ENCODE data around the gene COPS3. TPM values are rescaled to one million over a fixed set of nuclear protein-coding genes. Genes with fewer than 3 reads are reported as not detected.
"Not testable (repeated sequence)": the region's sequence is repeated elsewhere in the genome, so short reads cannot be mapped to it uniquely, and the experiment has no call there.

The COPS3 gene
- polyA plus RNA-seq, 4 donors, result 42.9 to 58.9 (median 48.0) TPM

DNA sequence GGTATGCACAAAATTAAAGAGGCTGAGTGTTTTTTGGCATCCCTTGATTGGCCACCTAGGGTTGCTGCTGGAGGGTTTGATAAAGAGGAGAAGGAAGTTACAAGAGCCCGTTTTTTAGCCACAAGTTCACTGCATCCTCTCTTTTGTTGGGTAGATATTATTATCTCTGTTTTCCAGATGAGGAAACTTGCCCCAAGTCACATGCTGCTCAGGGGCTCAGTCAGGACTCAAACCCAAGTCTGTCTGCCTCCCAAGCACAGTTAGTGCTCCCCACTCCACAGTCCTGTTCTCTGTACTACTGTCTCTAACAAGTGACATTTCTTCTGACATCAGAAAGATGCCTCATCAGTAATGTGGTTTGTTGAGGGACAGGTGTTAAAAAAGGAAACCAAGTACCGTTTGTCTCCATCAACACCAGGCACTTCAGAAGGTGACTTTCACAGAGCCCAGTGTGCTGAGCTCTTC, 23.5 kb upstream of the COPS3 start:
- FAIRE-seq (no peak), DNase-seq (peak in 1 of 2 donors; percentile 38)
- H3K27me3 ChIP-seq (ENCODE audit: control insufficient read depth in 3 of 3, insufficient read depth in 3 of 3, low read length in 3 of 3), result no peaks in the 10 kb centered on the region
- H3K27ac ChIP-seq (ENCODE audit: low read depth in 1 of 3, low read length in 2 of 3), result peak overlapping the region in 1 of 3 donors; percentile 28
- H3K4me1 ChIP-seq (ENCODE audit: control insufficient read depth in 3 of 3, insufficient read depth in 2 of 3, low read depth in 1 of 3, low read length in 2 of 3), result peaks cover 0 to 13% (median 0%) of the 10 kb centered on the region in 3 donors
- peaks cover 0 to 2% (median 0%) of the 10 kb centered on the region in 3 donors for H3K36me3 ChIP-seq (ENCODE audit: control insufficient read depth in 3 of 3, insufficient read depth in 2 of 3, low read depth in 1 of 3, low read length in 3 of 3)
- H3K4me3 ChIP-seq (ENCODE audit: low read depth in 1 of 3, low read length in 3 of 3), result no peak overlapping the region
- WGBS, 3 donors, result 45 to 60% (median 56%) methylated on average over 2 of the region's 2 CpGs
- no peaks in the 10 kb centered on the region for H3K9me3 ChIP-seq (ENCODE audit: control insufficient read depth in 2 of 2, insufficient read depth in 1 of 2, low read depth in 1 of 2, low read length in 1 of 2)

DNA sequence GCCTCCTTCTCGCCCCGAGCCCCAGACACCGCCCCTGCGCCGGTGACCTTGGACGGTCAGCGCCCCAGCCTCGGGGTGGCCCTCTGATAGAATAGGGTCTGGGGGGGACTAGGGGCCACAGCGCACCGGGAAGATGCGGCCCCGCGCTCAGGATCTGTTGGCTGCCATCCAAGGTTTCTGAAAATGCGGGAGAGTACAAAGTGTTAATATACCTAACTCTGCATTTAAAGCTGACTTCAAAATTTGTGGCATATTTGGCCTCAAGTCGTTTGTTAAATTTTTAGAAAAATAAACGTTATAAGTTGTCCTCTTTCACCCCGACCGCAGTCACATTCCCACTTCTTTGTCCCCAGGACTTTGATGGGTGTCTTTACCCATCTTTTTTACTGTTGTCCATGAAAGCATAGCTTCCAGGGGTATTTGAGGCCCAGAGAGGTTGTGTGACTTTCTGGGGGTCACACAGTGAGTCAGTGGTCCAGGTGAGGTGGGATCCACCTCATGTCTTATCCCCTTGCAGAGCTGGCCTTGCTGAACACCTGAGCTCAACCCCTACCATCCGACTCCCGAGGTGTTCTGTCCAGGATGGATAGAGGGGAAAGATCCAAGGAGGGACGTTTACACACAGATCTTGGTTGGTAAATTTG, 22.9 kb upstream of the COPS3 start:
- H3K4me3 ChIP-seq (ENCODE audit: low read depth in 1 of 3, low read length in 3 of 3), result peak overlapping the region; percentile 44 to 68 (median 56)
- 17 to 30% (median 17%) methylated on average over 13 to 21 of the region's 21 CpGs for WGBS, 3 donors
- DNase-seq (no peak), FAIRE-seq (no peak)
- H3K36me3 ChIP-seq (ENCODE audit: control insufficient read depth in 3 of 3, insufficient read depth in 2 of 3, low read depth in 1 of 3, low read length in 3 of 3), result peaks cover 0 to 2% (median 0%) of the 10 kb centered on the region in 3 donors
- peak overlapping the region in 1 of 3 donors; percentile 25 for H3K27ac ChIP-seq (ENCODE audit: low read depth in 1 of 3, low read length in 2 of 3)
- peaks cover 0 to 13% (median 0%) of the 10 kb centered on the region in 3 donors for H3K4me1 ChIP-seq (ENCODE audit: control insufficient read depth in 3 of 3, insufficient read depth in 2 of 3, low read depth in 1 of 3, low read length in 2 of 3)
- H3K9me3 ChIP-seq (ENCODE audit: control insufficient read depth in 2 of 2, insufficient read depth in 1 of 2, low read depth in 1 of 2, low read length in 1 of 2), result no peaks in the 10 kb centered on the region
- no peaks in the 10 kb centered on the region for H3K27me3 ChIP-seq (ENCODE audit: control insufficient read depth in 3 of 3, insufficient read depth in 3 of 3, low read length in 3 of 3)

DNA sequence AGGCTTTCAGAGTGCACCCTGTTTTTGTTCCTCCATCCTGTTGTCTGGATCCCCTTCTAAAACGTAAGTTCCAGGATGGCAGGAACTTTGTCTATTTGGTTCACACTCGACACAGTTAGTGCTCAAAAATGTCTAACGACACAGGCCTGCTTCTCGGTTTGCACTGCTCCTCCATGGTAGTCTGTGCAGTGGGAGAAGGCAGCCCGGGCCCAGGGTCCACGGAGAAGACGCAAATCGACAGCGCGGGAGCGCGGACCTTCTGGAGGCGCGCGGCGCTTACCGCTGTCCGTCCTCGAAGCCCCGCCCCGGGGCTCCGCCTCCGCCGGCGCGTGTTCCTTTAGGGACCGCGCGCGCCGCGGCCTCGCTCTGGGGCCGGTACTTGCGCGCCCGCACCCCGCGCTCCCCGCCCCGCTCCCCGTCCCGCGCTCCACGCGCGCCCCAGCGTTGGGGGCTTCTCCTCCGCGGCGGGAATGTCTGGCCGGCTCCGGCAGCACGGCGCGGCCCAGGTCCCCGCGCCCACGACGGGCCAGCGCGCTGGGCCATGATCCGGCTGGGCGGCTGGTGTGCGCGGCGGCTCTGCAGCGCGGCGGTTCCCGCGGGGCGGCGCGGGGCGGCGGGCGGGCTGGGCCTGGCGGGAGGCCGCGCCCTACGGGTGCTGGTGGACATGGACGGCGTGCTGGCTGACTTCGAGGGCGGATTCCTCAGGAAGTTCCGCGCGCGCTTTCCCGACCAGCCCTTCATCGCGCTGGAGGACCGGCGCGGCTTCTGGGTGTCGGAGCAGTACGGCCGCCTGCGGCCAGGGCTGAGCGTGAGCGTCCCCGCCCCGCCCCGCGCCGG, 22.2 kb upstream of the COPS3 start, which contains the start of gene NT5M:
NT5M (plus strand) TSS at position 364 of the 837 bp plus-strand sequence; CDS start at position 542, 178 bp downstream.
- H3K36me3 ChIP-seq (ENCODE audit: control insufficient read depth in 3 of 3, insufficient read depth in 2 of 3, low read depth in 1 of 3, low read length in 3 of 3), result peaks cover 0 to 2% (median 0%) of the 10 kb centered on the region in 3 donors
- peak within 1 kb of the TSS in 2 of 3 donors; percentile 14 to 75 for H3K27ac ChIP-seq (ENCODE audit: low read depth in 1 of 3, low read length in 2 of 3)
- no peaks in the 10 kb centered on the region for H3K9me3 ChIP-seq (ENCODE audit: control insufficient read depth in 2 of 2, insufficient read depth in 1 of 2, low read depth in 1 of 2, low read length in 1 of 2)
- H3K4me1 ChIP-seq (ENCODE audit: control insufficient read depth in 3 of 3, insufficient read depth in 2 of 3, low read depth in 1 of 3, low read length in 2 of 3), result peaks cover 0 to 13% (median 0%) of the 10 kb centered on the region in 3 donors
- DNase-seq (peak; percentile 60 to 91), FAIRE-seq (no peak)
- WGBS, 3 donors, result 0 to 1% (median 0%) methylated on average over 55 to 107 of the region's 107 CpGs
- H3K4me3 ChIP-seq (ENCODE audit: low read depth in 1 of 3, low read length in 3 of 3), result peak within 1 kb of the TSS; percentile 44 to 68 (median 56)
- H3K27me3 ChIP-seq (ENCODE audit: control insufficient read depth in 3 of 3, insufficient read depth in 3 of 3, low read length in 3 of 3), result no peaks in the 10 kb centered on the region

DNA sequence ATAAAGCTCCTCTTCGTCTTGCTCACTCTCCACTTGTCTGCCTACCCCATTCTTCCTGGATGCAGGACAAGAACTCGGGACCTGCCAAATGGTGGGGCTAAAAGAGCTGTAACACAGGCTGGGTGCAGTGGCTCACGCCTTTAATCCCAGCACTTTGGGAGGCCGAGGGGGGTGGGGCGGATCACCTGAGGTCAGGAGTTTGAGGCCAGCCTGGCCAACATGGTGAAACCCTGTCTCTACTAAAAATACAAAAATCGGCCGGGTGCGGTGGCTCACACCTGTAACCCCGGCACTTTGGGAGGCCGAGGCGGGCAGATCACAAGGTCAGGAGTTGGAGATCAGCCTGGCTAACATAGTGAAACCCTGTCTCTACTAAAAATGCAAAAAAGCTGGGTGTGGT, 20.6 kb upstream of the COPS3 start:
- not testable (repeated sequence) for FAIRE-seq; H3K4me3 ChIP-seq (ENCODE audit: low read depth in 1 of 3, low read length in 3 of 3); H3K9me3 ChIP-seq (ENCODE audit: control insufficient read depth in 2 of 2, insufficient read depth in 1 of 2, low read depth in 1 of 2, low read length in 1 of 2); H3K36me3 ChIP-seq (ENCODE audit: control insufficient read depth in 3 of 3, insufficient read depth in 2 of 3, low read depth in 1 of 3, low read length in 3 of 3); H3K27me3 ChIP-seq (ENCODE audit: control insufficient read depth in 3 of 3, insufficient read depth in 3 of 3, low read length in 3 of 3); DNase-seq; H3K27ac ChIP-seq (ENCODE audit: low read depth in 1 of 3, low read length in 2 of 3)
- H3K4me1 ChIP-seq (ENCODE audit: control insufficient read depth in 3 of 3, insufficient read depth in 2 of 3, low read depth in 1 of 3, low read length in 2 of 3), result peaks cover 0 to 13% (median 0%) of the 10 kb centered on the region in 3 donors
- whole genome bisulfite sequencing, 3 donors, result 90 to 95% (median 93%) methylated on average over 11 of the region's 11 CpGs

DNA sequence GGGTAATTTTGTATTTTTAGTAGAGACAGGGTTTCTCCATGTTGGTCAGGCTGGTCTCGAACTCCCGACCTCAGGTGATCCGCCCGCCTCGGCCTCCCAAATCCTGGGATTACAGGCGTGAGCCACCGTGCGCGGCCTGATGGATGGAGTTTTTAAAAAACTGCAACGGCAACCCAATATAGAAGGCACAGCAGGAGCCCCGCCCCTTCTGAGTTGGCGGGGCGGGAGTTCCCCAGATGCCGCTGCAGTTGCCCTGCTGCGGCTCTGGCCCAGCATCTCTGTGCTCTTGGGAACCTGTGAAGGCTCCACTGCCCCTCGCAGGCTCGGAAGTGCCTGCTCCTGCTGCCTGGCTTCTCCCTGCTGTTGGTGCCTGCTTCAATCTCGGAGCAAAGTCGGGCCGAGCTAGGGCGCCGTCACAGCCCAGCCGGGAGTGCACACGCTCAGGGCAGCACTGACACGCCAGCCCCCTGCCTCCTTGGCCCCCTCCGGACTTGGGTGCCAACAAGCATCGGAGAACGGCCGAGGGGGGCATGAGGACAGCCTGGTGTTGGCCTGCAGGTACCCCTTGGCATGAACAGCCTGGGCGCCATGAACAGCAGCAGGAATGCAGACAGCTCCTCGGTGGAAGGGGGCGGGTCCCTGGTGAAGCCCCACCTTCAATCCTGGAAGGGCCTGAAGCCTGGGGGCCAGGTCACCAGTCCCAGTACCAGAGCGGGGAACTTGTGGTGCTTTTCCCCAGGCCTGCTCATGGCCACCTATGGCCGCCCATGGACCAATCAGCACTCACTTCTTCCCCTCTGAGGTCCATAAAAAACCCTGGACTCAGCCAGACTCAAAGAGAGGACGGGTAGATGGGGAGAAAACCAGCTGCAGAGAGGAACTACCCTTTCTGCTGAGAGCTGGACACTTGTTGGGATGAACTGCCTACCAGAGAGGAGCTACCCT, 19.9 kb upstream of the COPS3 start:
- Histone ChIP-seq H3K27ac (ENCODE audit: low read depth in 1 of 3, low read length in 2 of 3) (no peak overlapping the region), H3K4me3 (ENCODE audit: low read depth in 1 of 3, low read length in 3 of 3) (peak overlapping the region in 2 of 3 donors; percentile 31 to 45), H3K36me3 (ENCODE audit: control insufficient read depth in 3 of 3, insufficient read depth in 2 of 3, low read depth in 1 of 3, low read length in 3 of 3) (no peaks in the 10 kb centered on the region), H3K9me3 (ENCODE audit: control insufficient read depth in 2 of 2, insufficient read depth in 1 of 2, low read depth in 1 of 2, low read length in 1 of 2) (no peaks in the 10 kb centered on the region), H3K4me1 (ENCODE audit: control insufficient read depth in 3 of 3, insufficient read depth in 2 of 3, low read depth in 1 of 3, low read length in 2 of 3) (peaks cover 0 to 8% (median 0%) of the 10 kb centered on the region in 3 donors), H3K27me3 (ENCODE audit: control insufficient read depth in 3 of 3, insufficient read depth in 3 of 3, low read length in 3 of 3) (no peaks in the 10 kb centered on the region)
- DNase-seq (peak; percentile 19 to 62), FAIRE-seq (no peak)
- WGBS, 3 donors, result 9 to 15% (median 13%) methylated on average over 33 to 35 of the region's 35 CpGs

DNA sequence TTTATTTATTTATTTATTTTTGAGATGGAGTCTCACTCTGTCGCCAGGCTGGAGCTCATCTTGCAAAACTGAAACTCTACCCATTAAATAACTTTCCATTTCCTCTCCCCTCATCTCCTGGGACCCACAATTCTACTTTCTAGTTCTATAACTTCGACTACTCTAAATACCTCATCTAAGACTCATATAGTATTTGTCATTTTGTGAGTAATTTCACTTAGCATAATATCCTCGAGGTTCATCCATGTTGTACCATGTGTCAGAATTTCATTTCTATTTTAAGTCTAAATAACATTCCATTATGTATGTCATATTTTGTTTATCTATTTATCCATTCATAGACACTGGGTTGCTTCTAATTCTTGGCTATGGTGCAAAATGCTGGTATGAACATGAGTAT, 17.1 kb upstream of the COPS3 start:
- no peak for FAIRE-seq
- WGBS, 3 donors, result 45 to 71% (median 64%) methylated on average over 3 of the region's 3 CpGs
- H3K27ac ChIP-seq (ENCODE audit: low read depth in 1 of 3, low read length in 2 of 3), result no peak overlapping the region
- no peak for DNase-seq
- H3K4me3 ChIP-seq (ENCODE audit: low read depth in 1 of 3, low read length in 3 of 3), result no peak overlapping the region
- no peaks in the 10 kb centered on the region for H3K4me1 ChIP-seq (ENCODE audit: control insufficient read depth in 3 of 3, insufficient read depth in 2 of 3, low read depth in 1 of 3, low read length in 2 of 3)
- H3K9me3 ChIP-seq (ENCODE audit: control insufficient read depth in 2 of 2, insufficient read depth in 1 of 2, low read depth in 1 of 2, low read length in 1 of 2), result no peaks in the 10 kb centered on the region
- no peaks in the 10 kb centered on the region for H3K27me3 ChIP-seq (ENCODE audit: control insufficient read depth in 3 of 3, insufficient read depth in 3 of 3, low read length in 3 of 3)
- H3K36me3 ChIP-seq (ENCODE audit: control insufficient read depth in 3 of 3, insufficient read depth in 2 of 3, low read depth in 1 of 3, low read length in 3 of 3), result no peaks in the 10 kb centered on the region

DNA sequence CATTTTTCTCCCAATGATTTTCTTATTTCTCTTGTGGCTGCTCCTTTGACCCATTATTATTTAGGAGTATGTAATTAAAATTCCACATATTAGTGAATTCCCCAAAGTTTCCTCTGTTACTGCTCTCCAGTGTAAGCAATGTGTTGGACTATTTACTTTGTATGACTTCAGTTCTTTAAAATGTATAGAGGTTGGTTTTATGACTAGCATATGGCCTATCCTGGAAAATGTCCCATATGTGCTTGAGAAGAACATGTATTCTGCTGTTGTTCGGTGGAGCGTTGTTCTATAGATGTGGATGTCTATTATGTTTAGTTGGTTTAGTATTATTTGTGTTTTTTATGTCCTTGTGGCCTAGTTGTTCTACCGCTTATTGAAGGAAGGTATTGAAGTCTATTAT, 16.2 kb upstream of the COPS3 start:
- 83 to 94% (median 93%) methylated on average over 3 of the region's 3 CpGs for WGBS, 3 donors
- Histone ChIP-seq H3K27ac (ENCODE audit: low read depth in 1 of 3, low read length in 2 of 3) (no peak overlapping the region), H3K27me3 (ENCODE audit: control insufficient read depth in 3 of 3, insufficient read depth in 3 of 3, low read length in 3 of 3) (no peaks in the 10 kb centered on the region), H3K4me3 (ENCODE audit: low read depth in 1 of 3, low read length in 3 of 3) (no peak overlapping the region), H3K9me3 (ENCODE audit: control insufficient read depth in 2 of 2, insufficient read depth in 1 of 2, low read depth in 1 of 2, low read length in 1 of 2) (no peaks in the 10 kb centered on the region), H3K36me3 (ENCODE audit: control insufficient read depth in 3 of 3, insufficient read depth in 2 of 3, low read depth in 1 of 3, low read length in 3 of 3) (no peaks in the 10 kb centered on the region), H3K4me1 (ENCODE audit: control insufficient read depth in 3 of 3, insufficient read depth in 2 of 3, low read depth in 1 of 3, low read length in 2 of 3) (no peaks in the 10 kb centered on the region)
- FAIRE-seq, result no peak
- no peak for DNase-seq

DNA sequence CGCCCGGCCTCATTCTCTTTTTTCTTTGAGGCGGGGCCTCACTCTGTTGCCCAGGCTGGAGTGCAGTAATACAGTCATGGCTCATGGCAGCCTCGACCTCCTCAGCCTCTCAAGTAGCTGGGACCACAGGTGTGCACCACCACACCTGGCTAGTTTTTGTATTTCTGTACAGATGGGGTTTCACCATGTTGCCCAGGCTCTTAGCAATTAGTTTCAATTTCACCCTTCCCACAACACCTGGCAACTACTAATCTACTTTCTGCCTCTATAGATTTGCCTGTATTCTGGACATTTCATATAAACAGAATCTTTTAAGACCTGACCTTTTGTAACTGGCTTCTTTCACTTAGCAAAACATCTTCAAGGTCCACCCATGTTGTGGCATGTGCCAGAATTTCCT, 14.1 kb upstream of the COPS3 start:
- 89 to 93% (median 90%) methylated on average over 3 to 4 of the region's 4 CpGs for WGBS, 3 donors
- Histone ChIP-seq H3K36me3 (ENCODE audit: control insufficient read depth in 3 of 3, insufficient read depth in 2 of 3, low read depth in 1 of 3, low read length in 3 of 3) (no peaks in the 10 kb centered on the region), H3K27ac (ENCODE audit: low read depth in 1 of 3, low read length in 2 of 3) (no peak overlapping the region), H3K4me1 (ENCODE audit: control insufficient read depth in 3 of 3, insufficient read depth in 2 of 3, low read depth in 1 of 3, low read length in 2 of 3) (no peaks in the 10 kb centered on the region), H3K9me3 (ENCODE audit: control insufficient read depth in 2 of 2, insufficient read depth in 1 of 2, low read depth in 1 of 2, low read length in 1 of 2) (no peaks in the 10 kb centered on the region), H3K4me3 (ENCODE audit: low read depth in 1 of 3, low read length in 3 of 3) (no peak overlapping the region), H3K27me3 (ENCODE audit: control insufficient read depth in 3 of 3, insufficient read depth in 3 of 3, low read length in 3 of 3) (no peaks in the 10 kb centered on the region)
- DNase-seq (no peak), FAIRE-seq (no peak)
